ENCODE measurements around the gene HIPK1.

DNA sequence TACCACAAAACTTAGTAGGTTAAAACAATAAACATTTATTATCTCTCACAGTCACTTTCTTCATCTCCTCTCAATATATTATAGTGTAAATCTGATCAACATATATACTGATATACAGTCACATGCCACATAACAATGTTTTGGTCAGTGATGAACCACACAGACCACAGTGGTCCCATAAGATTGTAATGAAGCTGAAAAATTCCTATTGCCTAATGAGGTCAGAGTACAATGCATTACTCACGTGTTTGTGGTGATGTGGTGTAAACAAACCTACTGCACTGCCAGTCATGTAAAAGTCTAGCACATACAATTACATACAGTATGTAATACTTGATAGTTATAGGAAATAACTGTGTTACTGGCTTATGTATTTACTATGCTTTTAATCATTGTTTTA is 80.3 kb downstream of the HIPK1 start:
- TF ChIP-seq, protein P1, sequence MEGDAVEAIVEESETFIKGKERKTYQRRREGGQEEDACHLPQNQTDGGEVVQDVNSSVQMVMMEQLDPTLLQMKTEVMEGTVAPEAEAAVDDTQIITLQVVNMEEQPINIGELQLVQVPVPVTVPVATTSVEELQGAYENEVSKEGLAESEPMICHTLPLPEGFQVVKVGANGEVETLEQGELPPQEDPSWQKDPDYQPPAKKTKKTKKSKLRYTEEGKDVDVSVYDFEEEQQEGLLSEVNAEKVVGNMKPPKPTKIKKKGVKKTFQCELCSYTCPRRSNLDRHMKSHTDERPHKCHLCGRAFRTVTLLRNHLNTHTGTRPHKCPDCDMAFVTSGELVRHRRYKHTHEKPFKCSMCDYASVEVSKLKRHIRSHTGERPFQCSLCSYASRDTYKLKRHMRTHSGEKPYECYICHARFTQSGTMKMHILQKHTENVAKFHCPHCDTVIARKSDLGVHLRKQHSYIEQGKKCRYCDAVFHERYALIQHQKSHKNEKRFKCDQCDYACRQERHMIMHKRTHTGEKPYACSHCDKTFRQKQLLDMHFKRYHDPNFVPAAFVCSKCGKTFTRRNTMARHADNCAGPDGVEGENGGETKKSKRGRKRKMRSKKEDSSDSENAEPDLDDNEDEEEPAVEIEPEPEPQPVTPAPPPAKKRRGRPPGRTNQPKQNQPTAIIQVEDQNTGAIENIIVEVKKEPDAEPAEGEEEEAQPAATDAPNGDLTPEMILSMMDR (IDR thresholded peaks at IDR 0.05; ENCODE audit: insufficient read depth, low read length): no peak
- TF ChIP-seq, protein P2, sequence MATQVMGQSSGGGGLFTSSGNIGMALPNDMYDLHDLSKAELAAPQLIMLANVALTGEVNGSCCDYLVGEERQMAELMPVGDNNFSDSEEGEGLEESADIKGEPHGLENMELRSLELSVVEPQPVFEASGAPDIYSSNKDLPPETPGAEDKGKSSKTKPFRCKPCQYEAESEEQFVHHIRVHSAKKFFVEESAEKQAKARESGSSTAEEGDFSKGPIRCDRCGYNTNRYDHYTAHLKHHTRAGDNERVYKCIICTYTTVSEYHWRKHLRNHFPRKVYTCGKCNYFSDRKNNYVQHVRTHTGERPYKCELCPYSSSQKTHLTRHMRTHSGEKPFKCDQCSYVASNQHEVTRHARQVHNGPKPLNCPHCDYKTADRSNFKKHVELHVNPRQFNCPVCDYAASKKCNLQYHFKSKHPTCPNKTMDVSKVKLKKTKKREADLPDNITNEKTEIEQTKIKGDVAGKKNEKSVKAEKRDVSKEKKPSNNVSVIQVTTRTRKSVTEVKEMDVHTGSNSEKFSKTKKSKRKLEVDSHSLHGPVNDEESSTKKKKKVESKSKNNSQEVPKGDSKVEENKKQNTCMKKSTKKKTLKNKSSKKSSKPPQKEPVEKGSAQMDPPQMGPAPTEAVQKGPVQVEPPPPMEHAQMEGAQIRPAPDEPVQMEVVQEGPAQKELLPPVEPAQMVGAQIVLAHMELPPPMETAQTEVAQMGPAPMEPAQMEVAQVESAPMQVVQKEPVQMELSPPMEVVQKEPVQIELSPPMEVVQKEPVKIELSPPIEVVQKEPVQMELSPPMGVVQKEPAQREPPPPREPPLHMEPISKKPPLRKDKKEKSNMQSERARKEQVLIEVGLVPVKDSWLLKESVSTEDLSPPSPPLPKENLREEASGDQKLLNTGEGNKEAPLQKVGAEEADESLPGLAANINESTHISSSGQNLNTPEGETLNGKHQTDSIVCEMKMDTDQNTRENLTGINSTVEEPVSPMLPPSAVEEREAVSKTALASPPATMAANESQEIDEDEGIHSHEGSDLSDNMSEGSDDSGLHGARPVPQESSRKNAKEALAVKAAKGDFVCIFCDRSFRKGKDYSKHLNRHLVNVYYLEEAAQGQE (IDR thresholded peaks at IDR 0.05; ENCODE audit: insufficient replicate concordance, low read depth): no peak
- TF ChIP-seq POLR2AphosphoS5 (IDR thresholded peaks at IDR 0.05; ENCODE audit: low read depth): no peak
- TF ChIP-seq SPI1 (IDR thresholded peaks at IDR 0.05; ENCODE audit: borderline replicate concordance, low read depth): no peak

Data from HL-60 (cell line).